Testis (tissue), 2 donors: ENCODE data around the gene CIT.

Experiments used
- CTCF ChIP-seq, 3 experiments: fragments of 450-650 bp in 2 of 3; fragments of 200-600 bp in 1 of 3; sonication (generic) in 1 of 3; IDR thresholded peaks; one replicate each; pipeline ENCODE4 v1.5.1; 2016 to 2019; ENCODE audit warnings: antibody characterized with exemption in 3 of 3, mild to moderate bottlenecking in 2 of 3, moderate library complexity in 1 of 3
- POLR2A ChIP-seq: fragments of 450-650 bp; IDR thresholded peaks from one replicate; pipeline ENCODE4 v1.6.1; 2017; ENCODE audit warnings: antibody characterized with exemption, mild to moderate bottlenecking, moderate library complexity

- TF ChIP-seq CTCF (IDR thresholded peaks at IDR 0.05) (no peak), POLR2A (no peak)
These were observed 231.5 kb downstream of the CIT start for GRCh38 chr12:119645535-119646059.
